Liver (tissue), 3 donors: Measurements from ENCODE around the gene IL11.

Experiments used
- FOXA1 ChIP-seq: IDR thresholded peaks from 2 replicates; pipeline ENCODE4 v1.6.1; 2016; ENCODE audit warnings: antibody characterized with exemption
- GABPA ChIP-seq, 2 donors: IDR thresholded peaks in 1 of 2; conservative IDR thresholded peaks in 1 of 2; 2 replicates each; pipeline ENCODE4 v1.6.1; 2016; ENCODE audit warnings: antibody characterized with exemption in 2 of 2, mild to moderate bottlenecking in 1 of 2, moderate library complexity in 1 of 2
- RAD21 ChIP-seq, 2 donors: IDR thresholded peaks; 2 replicates each; pipeline ENCODE4 v1.6.1; 2016; ENCODE audit warnings: antibody characterized with exemption in 2 of 2, mild to moderate bottlenecking in 2 of 2
- SP1 ChIP-seq: IDR thresholded peaks from 2 replicates; pipeline ENCODE4 v1.6.1; 2018; ENCODE audit warnings: antibody characterized with exemption, mild to moderate bottlenecking
- YY1 ChIP-seq: IDR thresholded peaks from 2 replicates; pipeline ENCODE4 v1.6.1; 2016; ENCODE audit warnings: antibody characterized with exemption, mild to moderate bottlenecking
- TF ChIP-seq, protein P1 (sequence below): fragments of 150-350 bp; IDR thresholded peaks from 2 replicates; pipeline ENCODE4 v1.5.1; 2017; ENCODE audit warnings: improper control_type of control experiment, low read depth, low read length; ENCODE audit not compliant: missing input control
- donor health status: healthy.
- donor health status: healthy.

DNA sequence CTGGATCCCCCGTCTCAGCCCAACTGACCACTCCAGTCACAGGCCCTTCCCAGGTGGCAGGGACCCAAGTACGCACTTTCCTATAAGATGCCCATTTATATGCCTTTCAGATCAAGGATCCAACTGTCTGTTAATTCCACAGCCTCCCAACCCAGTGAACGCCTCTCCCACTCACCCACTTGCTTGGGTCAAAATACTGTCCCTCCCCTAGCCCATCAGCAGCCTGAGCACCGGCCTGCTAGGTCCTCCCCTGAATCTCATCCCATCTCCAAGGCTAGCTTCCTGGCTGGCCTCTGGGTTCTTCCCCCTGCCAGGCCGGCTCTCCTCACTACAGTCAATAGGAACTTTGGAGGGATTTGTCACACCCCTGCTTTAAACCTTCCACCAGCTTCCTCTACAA is 35.4 kb upstream of the IL11 start:
- TF ChIP-seq, protein P1, sequence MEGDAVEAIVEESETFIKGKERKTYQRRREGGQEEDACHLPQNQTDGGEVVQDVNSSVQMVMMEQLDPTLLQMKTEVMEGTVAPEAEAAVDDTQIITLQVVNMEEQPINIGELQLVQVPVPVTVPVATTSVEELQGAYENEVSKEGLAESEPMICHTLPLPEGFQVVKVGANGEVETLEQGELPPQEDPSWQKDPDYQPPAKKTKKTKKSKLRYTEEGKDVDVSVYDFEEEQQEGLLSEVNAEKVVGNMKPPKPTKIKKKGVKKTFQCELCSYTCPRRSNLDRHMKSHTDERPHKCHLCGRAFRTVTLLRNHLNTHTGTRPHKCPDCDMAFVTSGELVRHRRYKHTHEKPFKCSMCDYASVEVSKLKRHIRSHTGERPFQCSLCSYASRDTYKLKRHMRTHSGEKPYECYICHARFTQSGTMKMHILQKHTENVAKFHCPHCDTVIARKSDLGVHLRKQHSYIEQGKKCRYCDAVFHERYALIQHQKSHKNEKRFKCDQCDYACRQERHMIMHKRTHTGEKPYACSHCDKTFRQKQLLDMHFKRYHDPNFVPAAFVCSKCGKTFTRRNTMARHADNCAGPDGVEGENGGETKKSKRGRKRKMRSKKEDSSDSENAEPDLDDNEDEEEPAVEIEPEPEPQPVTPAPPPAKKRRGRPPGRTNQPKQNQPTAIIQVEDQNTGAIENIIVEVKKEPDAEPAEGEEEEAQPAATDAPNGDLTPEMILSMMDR: no peak
- TF ChIP-seq SP1 (no peak), FOXA1 (no peak), RAD21 (IDR thresholded peaks at IDR 0.05) (no peak), GABPA (IDR thresholded peaks at IDR 0.05 in 1 of 2, conservative IDR thresholded peaks at IDR 0.05 in 1 of 2) (no peak), YY1 (no peak)
